ENCODE data around the gene CSAG3. TPM values are rescaled to one million over a fixed set of nuclear protein-coding genes. Genes with fewer than 3 reads are reported as not detected.
"Not testable (repeated sequence)": the region's sequence is repeated elsewhere in the genome, so short reads cannot be mapped to it uniquely, and the experiment has no call there.

CSAG3 gene
- total and polyA plus RNA-seq, 2 experiments from 2014 or later = 3.2 TPM; not detected in 1

DNA sequence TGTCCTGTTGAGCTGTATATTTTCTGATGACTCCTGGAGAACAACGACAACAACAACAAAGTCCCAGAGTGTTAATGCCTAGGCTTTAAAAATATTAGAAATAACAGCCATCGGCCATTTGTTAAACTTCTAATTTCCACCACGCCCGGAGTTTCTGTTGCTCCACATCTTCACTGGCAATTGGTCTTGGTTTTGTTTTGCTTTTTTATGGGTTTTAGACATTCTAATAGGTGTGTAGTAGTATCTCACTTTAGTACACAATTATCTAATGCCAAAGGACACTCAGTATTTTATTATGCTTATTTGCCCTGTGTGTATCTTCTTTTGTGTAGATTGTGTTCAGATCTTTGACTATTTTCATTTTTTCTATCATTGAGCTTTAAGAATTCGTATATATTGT lies 20.5 kb upstream of the CSAG3 start (continued):
- no peak for TF ChIP-seq EZH2 (IDR thresholded peaks at IDR 0.05; ENCODE audit: low read depth, unreplicated experiment)
- no peak for TF ChIP-seq ZNF331 (CRISPR knock-in tag; IDR thresholded peaks at IDR 0.05; ENCODE audit: low read depth)
- TF ChIP-seq JUNB (IDR thresholded peaks at IDR 0.05; ENCODE audit: unreplicated experiment) = no peak

GRCh38 chrX:152753686-152754650 lies 5.0 kb upstream of the CSAG3 start, which contains the start of gene MAGEA2:
MAGEA2 (minus strand) TSS chrX:152753842; CDS start chrX:152751363, 2,479 bp downstream.
- not testable (repeated sequence) for H3K9me3 Mint-ChIP-seq; H3K4me1 Mint-ChIP-seq; H3F3A ChIP-seq (replicated peaks; ENCODE audit: low read depth); H3K4me1 ChIP-seq (ENCODE audit: insufficient read depth); H3K27ac ChIP-seq (ENCODE audit: low read depth); DNase-seq (ENCODE audit: low spot score); H3K36me3 Mint-ChIP-seq (ENCODE audit: low read depth); H3K9me2 ChIP-seq (ENCODE audit: insufficient read depth); H4K20me1 ChIP-seq (replicated peaks; ENCODE audit: insufficient read depth); H3K4me3 Mint-ChIP-seq; H2AFZ ChIP-seq; H3K4me2 ChIP-seq; H3K27me3 Mint-ChIP-seq (ENCODE audit: insufficient read depth, low read depth, poor library complexity); H3K27me3 ChIP-seq (ENCODE audit: insufficient read depth); H3K79me2 ChIP-seq (replicated peaks; ENCODE audit: insufficient read depth); H3K27ac Mint-ChIP-seq; H3K36me3 ChIP-seq (ENCODE audit: insufficient read depth); H3K4me3 ChIP-seq
- ATAC-seq = peak; percentile 48

GRCh38 chrX:152754871-152755270 lies 4.1 kb upstream of the CSAG3 start:
- not testable (repeated sequence) for H4K20me1 ChIP-seq (replicated peaks; ENCODE audit: insufficient read depth); H3K4me1 Mint-ChIP-seq; H3K4me3 ChIP-seq; DNase-seq (ENCODE audit: low spot score); H3K79me2 ChIP-seq (replicated peaks; ENCODE audit: insufficient read depth); H3K4me2 ChIP-seq; H3K9me3 Mint-ChIP-seq; H3K9me2 ChIP-seq (ENCODE audit: insufficient read depth); H3K4me3 Mint-ChIP-seq; H3K36me3 ChIP-seq (ENCODE audit: insufficient read depth); H3K36me3 Mint-ChIP-seq (ENCODE audit: low read depth); H3K27me3 Mint-ChIP-seq (ENCODE audit: insufficient read depth, low read depth, poor library complexity); H3K27ac ChIP-seq (ENCODE audit: low read depth); H3K4me1 ChIP-seq (ENCODE audit: insufficient read depth); H3F3A ChIP-seq (replicated peaks; ENCODE audit: low read depth); H2AFZ ChIP-seq; H3K27ac Mint-ChIP-seq; ATAC-seq; H3K27me3 ChIP-seq (ENCODE audit: insufficient read depth)

DNA sequence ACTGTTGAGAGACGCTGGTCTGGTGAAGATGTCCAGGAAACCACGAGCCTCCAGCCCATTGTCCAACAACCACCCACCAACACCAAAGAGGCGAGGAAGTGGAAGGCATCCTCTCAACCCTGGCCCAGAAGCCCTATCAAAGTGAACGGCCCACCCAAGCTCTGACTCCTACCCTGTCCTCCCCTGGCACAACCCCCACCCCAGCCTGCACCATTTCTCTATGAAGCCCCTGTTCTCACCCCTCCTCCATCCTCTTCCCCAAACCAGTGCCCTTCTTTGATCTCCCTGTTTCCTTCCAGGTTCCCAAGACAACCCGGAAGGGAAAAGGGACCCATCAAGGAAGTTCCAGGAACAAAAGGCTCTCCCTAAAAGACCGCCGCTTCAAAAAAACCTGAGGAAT lies 526 bp downstream of the CSAG3 start:
- H3F3A ChIP-seq (replicated peaks; ENCODE audit: low read depth); H3K36me3 ChIP-seq (ENCODE audit: insufficient read depth); H3K9me2 ChIP-seq (ENCODE audit: insufficient read depth); H3K27ac Mint-ChIP-seq; H3K4me3 ChIP-seq; H3K4me3 Mint-ChIP-seq; H3K36me3 Mint-ChIP-seq (ENCODE audit: low read depth); H3K27me3 ChIP-seq (ENCODE audit: insufficient read depth); H3K27me3 Mint-ChIP-seq (ENCODE audit: insufficient read depth, low read depth, poor library complexity); H2AFZ ChIP-seq; H3K27ac ChIP-seq (ENCODE audit: low read depth); H3K9me3 Mint-ChIP-seq; H3K4me1 ChIP-seq (ENCODE audit: insufficient read depth); DNase-seq (ENCODE audit: low spot score); H3K4me1 Mint-ChIP-seq; H3K4me2 ChIP-seq; H3K79me2 ChIP-seq (replicated peaks; ENCODE audit: insufficient read depth); H4K20me1 ChIP-seq (replicated peaks; ENCODE audit: insufficient read depth); ATAC-seq: not testable (repeated sequence)

GRCh38 chrX:152761582-152761981 lies 2.6 kb downstream of the CSAG3 start:
- H3K9me2 ChIP-seq (ENCODE audit: insufficient read depth); H3K4me2 ChIP-seq; ATAC-seq; H3K27ac ChIP-seq (ENCODE audit: low read depth); H2AFZ ChIP-seq; H3K27me3 ChIP-seq (ENCODE audit: insufficient read depth); H3F3A ChIP-seq (replicated peaks; ENCODE audit: low read depth); H3K4me1 Mint-ChIP-seq; H4K20me1 ChIP-seq (replicated peaks; ENCODE audit: insufficient read depth); H3K79me2 ChIP-seq (replicated peaks; ENCODE audit: insufficient read depth); H3K36me3 ChIP-seq (ENCODE audit: insufficient read depth); H3K4me3 ChIP-seq; H3K27me3 Mint-ChIP-seq (ENCODE audit: insufficient read depth, low read depth, poor library complexity); H3K36me3 Mint-ChIP-seq (ENCODE audit: low read depth); H3K9me3 Mint-ChIP-seq; H3K4me1 ChIP-seq (ENCODE audit: insufficient read depth); H3K4me3 Mint-ChIP-seq; H3K27ac Mint-ChIP-seq; DNase-seq (ENCODE audit: low spot score): not testable (repeated sequence)

DNA sequence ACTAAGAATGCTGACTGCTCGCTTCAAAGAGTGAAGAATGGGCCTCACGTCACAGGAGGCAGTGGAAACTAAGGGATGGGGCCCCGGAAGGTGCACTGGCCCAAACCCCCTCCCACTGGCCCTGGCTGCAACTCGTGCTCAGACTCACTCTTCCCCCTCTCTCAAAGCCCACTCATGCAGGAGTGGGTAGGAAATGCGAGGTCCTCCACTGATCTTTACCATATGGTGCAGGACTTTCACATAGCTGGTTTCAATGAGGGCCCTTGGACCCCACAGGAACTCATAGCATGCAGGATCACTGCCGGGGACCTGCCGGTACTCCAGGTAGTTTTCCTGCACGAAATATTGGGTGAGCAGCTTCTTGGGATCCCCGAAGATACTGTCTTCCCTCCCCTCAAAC lies 7.5 kb downstream of the CSAG3 start:
- not testable (repeated sequence) for H3K27me3 Mint-ChIP-seq (ENCODE audit: insufficient read depth, low read depth, poor library complexity); H3F3A ChIP-seq (replicated peaks; ENCODE audit: low read depth); H3K4me2 ChIP-seq; H3K4me1 Mint-ChIP-seq; ATAC-seq; H3K27ac ChIP-seq (ENCODE audit: low read depth); H3K27ac Mint-ChIP-seq; H3K9me3 Mint-ChIP-seq; H3K9me2 ChIP-seq (ENCODE audit: insufficient read depth); H3K4me3 Mint-ChIP-seq; H2AFZ ChIP-seq; H3K79me2 ChIP-seq (replicated peaks; ENCODE audit: insufficient read depth); H3K4me1 ChIP-seq (ENCODE audit: insufficient read depth); H3K36me3 Mint-ChIP-seq (ENCODE audit: low read depth); DNase-seq (ENCODE audit: low spot score); H4K20me1 ChIP-seq (replicated peaks; ENCODE audit: insufficient read depth); H3K27me3 ChIP-seq (ENCODE audit: insufficient read depth); H3K36me3 ChIP-seq (ENCODE audit: insufficient read depth); H3K4me3 ChIP-seq

Data from GM23338 (cell line).